ENCODE measurements around the gene GTF2B. TPM values are rescaled to one million over a fixed set of nuclear protein-coding genes. Genes with fewer than 3 reads are reported as not detected.

The GTF2B gene
- total and polyA plus RNA-seq, 9 of the 15 experiments (the other 6 are each of a cell fraction or from before 2014, with no cell fraction given): 34.5 to 113 (median 66.0) TPM

DNA sequence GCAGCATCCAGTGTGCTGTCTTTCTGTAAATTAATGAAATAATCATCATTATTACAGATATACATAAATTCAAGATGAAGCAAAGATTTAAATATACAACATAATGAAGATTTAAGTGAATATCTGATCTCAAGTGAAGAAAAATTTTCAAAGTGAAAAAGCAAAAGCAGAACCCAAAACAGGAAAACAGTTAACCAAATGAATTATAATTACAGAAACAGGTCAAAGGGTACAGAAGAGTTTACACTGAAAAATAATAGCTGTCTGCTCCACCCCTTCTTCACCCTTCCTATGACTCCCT, 44.8 kb upstream of the GTF2B start (continued):
- TF ChIP-seq, protein P1, sequence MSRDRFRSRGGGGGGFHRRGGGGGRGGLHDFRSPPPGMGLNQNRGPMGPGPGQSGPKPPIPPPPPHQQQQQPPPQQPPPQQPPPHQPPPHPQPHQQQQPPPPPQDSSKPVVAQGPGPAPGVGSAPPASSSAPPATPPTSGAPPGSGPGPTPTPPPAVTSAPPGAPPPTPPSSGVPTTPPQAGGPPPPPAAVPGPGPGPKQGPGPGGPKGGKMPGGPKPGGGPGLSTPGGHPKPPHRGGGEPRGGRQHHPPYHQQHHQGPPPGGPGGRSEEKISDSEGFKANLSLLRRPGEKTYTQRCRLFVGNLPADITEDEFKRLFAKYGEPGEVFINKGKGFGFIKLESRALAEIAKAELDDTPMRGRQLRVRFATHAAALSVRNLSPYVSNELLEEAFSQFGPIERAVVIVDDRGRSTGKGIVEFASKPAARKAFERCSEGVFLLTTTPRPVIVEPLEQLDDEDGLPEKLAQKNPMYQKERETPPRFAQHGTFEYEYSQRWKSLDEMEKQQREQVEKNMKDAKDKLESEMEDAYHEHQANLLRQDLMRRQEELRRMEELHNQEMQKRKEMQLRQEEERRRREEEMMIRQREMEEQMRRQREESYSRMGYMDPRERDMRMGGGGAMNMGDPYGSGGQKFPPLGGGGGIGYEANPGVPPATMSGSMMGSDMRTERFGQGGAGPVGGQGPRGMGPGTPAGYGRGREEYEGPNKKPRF (IDR thresholded peaks at IDR 0.05; ENCODE audit: low read depth, low read length): no peak
- TF ChIP-seq ZNF23 (CRISPR knock-in tag; IDR thresholded peaks at IDR 0.05) (no peak), KAT7 (CRISPR knock-in tag; IDR thresholded peaks at IDR 0.05; ENCODE audit: borderline replicate concordance) (no peak), NR3C1 (CRISPR knock-in tag; IDR thresholded peaks at IDR 0.05) (no peak), SMARCA4 (IDR thresholded peaks at IDR 0.05) (no peak)
- TF ChIP-seq, protein P2, sequence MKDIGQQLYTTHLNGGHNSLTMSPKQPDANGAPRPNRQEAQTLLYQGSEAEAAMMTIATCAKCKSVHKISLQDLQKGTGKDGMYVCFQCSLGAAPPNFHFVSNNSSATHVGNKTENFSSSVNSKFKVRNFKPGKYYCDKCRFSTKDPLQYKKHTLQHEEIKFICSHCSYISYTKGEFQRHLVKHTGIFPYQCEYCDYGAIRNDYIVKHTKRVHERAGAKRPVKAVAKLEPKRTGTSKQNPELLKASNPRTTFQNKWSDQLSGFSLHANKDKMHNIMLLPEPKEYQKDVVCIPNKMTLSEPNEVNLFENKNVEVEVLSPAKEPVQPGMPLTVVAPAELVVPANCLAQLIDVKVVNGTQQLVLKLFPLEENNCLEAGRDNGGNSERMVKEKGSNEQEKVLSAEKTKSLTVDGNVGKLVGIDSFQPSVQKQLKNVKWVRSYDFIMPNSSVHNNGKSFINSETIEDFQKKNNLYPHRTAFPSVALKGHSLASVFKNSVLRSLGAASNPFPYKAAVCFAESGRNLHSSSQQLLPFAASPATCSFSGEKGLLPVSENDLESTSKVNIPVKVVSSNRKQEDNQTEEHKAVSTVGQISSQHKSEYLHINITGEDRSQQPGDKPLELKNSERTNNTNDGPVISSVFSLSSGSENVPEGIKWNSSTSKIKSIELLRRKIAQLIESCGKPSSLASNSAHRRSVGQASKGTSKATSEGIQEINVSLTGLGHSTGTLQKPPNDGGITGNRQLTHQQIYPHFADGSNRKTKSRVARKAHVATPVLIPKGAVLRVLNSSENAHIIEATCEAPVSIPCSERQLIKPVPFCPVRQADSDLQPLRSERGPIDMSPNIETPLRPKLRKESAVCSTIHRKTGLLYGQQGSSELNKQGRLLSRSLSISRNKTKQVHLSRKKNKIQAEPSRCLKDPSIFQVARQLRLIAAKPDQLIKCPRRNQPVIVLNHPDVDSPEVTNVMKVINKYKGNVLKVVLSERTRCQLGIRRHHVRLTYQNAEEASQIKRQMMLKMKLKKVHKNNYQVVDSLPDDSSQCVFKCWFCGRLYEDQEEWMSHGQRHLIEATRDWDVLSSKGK (CRISPR knock-in tag; IDR thresholded peaks at IDR 0.05): no peak

Data from K562 (cell line).